B cell (primary cell): ENCODE data around the gene GIGYF2. TPM values are rescaled to one million over a fixed set of nuclear protein-coding genes. Genes with fewer than 3 reads are reported as not detected.

ENCODE experiments used
- ATAC-seq: fragments of 200-7000 bp; cut with Tn5 transposase; one replicate; pipeline ENCODE4 v1.10.0; 2021; ENCODE audit warnings: low read depth, mild to moderate bottlenecking, moderate number of reproducible peaks, moderate library complexity
- CTCF ChIA-PET: fragments of 350-600 bp; sonication (Branson Sonifier 250); formaldehyde crosslinking; loops from one replicate; lab custom pipeline; 2021; ENCODE audit warnings: antibody characterized with exemption, inconsistent platforms; lab: Charles Lee
- POLR2A ChIA-PET: fragments of 350-600 bp; sonication (Branson Sonifier 250); formaldehyde crosslinking; loops from one replicate; lab custom pipeline; 2021; ENCODE audit warnings: antibody characterized with exemption; lab: Charles Lee
- DNase-seq: peaks from one replicate; pipeline ENCODE4 v3.0.0; 2013
- H2AFZ ChIP-seq: 2 replicates; pipeline ENCODE4 v1.6.1; 2012; ENCODE audit warnings: mild to moderate bottlenecking, low read depth, low read length; ENCODE audit not compliant: insufficient read depth, poor library complexity, severe bottlenecking
- H3K27ac ChIP-seq, 2 donors: 1 replicate in 1 of 2; 2 replicates in 1 of 2; pipeline ENCODE4 v1.5.1; 2012 to 2013; ENCODE audit warnings: low read length in 2 of 2, mild to moderate bottlenecking in 2 of 2, moderate library complexity in 1 of 2
- H3K27me3 ChIP-seq, 4 experiments: fragments of 200-600 bp in 1 of 4; sonication (generic) in 1 of 4; replicated peaks in 1 of 4; 1 replicate in 2 of 4; 2 replicates in 2 of 4; pipeline versions ENCODE4 v1.6.1 to v1.7.0; 2013 to 2016; ENCODE audit warnings: low read length in 3 of 4, mild to moderate bottlenecking in 2 of 4, mixed read lengths in 1 of 4, moderate library complexity in 1 of 4; ENCODE audit not compliant: insufficient read depth in 4 of 4, control insufficient read depth in 3 of 4; ENCODE audit errors: control extremely low read depth in 1 of 4
- H3K36me3 ChIP-seq, 2 experiments: replicated peaks in 1 of 2; 1 replicate in 1 of 2; 2 replicates in 1 of 2; pipeline versions ENCODE4 v1.6.1 to v1.7.1; 2013; ENCODE audit warnings: low read length in 1 of 2; ENCODE audit not compliant: insufficient read depth in 2 of 2, control insufficient read depth in 1 of 2; ENCODE audit errors: control extremely low read depth in 1 of 2, extremely low read depth in 1 of 2
- H3K4me1 ChIP-seq, 2 donors: fragments of 200-600 bp in 1 of 2; sonication (generic) in 1 of 2; 1 replicate in 1 of 2; 2 replicates in 1 of 2; pipeline versions ENCODE4 v1.5.1 to v1.6.1; 2013 to 2017; ENCODE audit warnings: low read length in 2 of 2; ENCODE audit not compliant: control insufficient read depth in 2 of 2, insufficient read depth in 2 of 2
- H3K4me2 ChIP-seq: replicated peaks from 2 replicates; pipeline ENCODE3; 2012; ENCODE audit warnings: mild to moderate bottlenecking, low read depth, low read length; ENCODE audit not compliant: poor library complexity, severe bottlenecking
- H3K4me3 ChIP-seq, 5 experiments: fragments of 200-600 bp in 1 of 5; sonication (generic) in 1 of 5; 1 replicate in 3 of 5; 2 replicates in 2 of 5; pipeline versions ENCODE4 v1.5.1 to v1.7.0; 2011 to 2016; ENCODE audit warnings: low read length in 4 of 5, mild to moderate bottlenecking in 4 of 5, low read depth in 2 of 5, control low read depth in 1 of 5, moderate library complexity in 1 of 5; ENCODE audit not compliant: insufficient read depth in 1 of 5; ENCODE audit errors: control extremely low read depth in 1 of 5, extremely low read depth in 1 of 5
- H3K79me2 ChIP-seq: fragments of 200-600 bp; sonication (generic); one replicate; pipeline ENCODE4 v1.6.0; 2016; ENCODE audit warnings: low read length; ENCODE audit not compliant: control insufficient read depth, insufficient read depth
- H3K9ac ChIP-seq: fragments of 200-600 bp; sonication (generic); 2 replicates; pipeline ENCODE4 v1.6.1; 2017; ENCODE audit warnings: mild to moderate bottlenecking, low read length, moderate library complexity
- H3K9me3 ChIP-seq, 3 donors: one replicate each; pipeline versions ENCODE4 v1.6.1 to v1.7.1; 2013; ENCODE audit warnings: low read length in 2 of 3; ENCODE audit not compliant: control insufficient read depth in 2 of 3, insufficient read depth in 1 of 3; ENCODE audit errors: control extremely low read depth in 1 of 3
- H4K20me1 ChIP-seq: 2 replicates; pipeline ENCODE4 v1.6.0; 2012; ENCODE audit warnings: mild to moderate bottlenecking, low read length; ENCODE audit not compliant: insufficient read depth, control insufficient read depth, poor library complexity, severe bottlenecking
- H3K27ac Mint-ChIP-seq: one replicate; pipeline ENCODE4 v1.8.0; 2021; ENCODE audit warnings: mixed read lengths
- H3K27me3 Mint-ChIP-seq: one replicate; pipeline ENCODE4 v1.8.0; 2021; ENCODE audit warnings: mixed read lengths
- H3K4me1 Mint-ChIP-seq: one replicate; pipeline ENCODE4 v1.8.0; 2021; ENCODE audit warnings: mixed read lengths
- H3K4me3 Mint-ChIP-seq: one replicate; pipeline ENCODE4 v1.8.0; 2021; ENCODE audit warnings: mixed read lengths
- H3K9me3 Mint-ChIP-seq: one replicate; pipeline ENCODE4 v1.8.0; 2022; ENCODE audit warnings: mixed read lengths; ENCODE audit not compliant: insufficient read depth
- CTCF ChIP-seq: fragments of 200-600 bp; IDR thresholded peaks from one replicate; pipeline ENCODE4 v1.8.0; 2022; ENCODE audit warnings: antibody characterized with exemption, mild to moderate bottlenecking
- EZH2 ChIP-seq: IDR thresholded peaks from 2 replicates; pipeline ENCODE4 v1.6.1; 2012; ENCODE audit warnings: borderline replicate concordance, low read depth, mild to moderate bottlenecking, moderate library complexity, low read length; ENCODE audit not compliant: insufficient read depth, poor library complexity, severe bottlenecking
- WGBS: methylation state at CpG from one replicate; pipeline ENCODE4 v1.1.5; 2013; ENCODE audit warnings: missing lambda C conversion rate; ENCODE audit not compliant: insufficient coverage; 5-methylcytosine and 5-hydroxymethylcytosine counted together
- intact Hi-C: fragments of 100-400 bp; cut with micrococcal nuclease; formaldehyde crosslinking; loops from one replicate; pipeline ENCODE4 v1.10.0; 2022
- polyA plus RNA-seq: library from polyadenylated mRNA; depleted of rRNA; stranded (reverse); fragments of >200 nt; gene quantifications from 2 replicates; pipeline ENCODE4 v1.2.3, GENCODE V29; 2012
- total RNA-seq, 2 donors: library from RNA; stranded (reverse); fragments of 120-200 nt in 1 of 2; gene quantifications; 1 replicate in 1 of 2; 2 replicates in 1 of 2; pipeline versions ENCODE4 v1.2.3 to v1.2.4, GENCODE V29; 2013 to 2022

Gene GIGYF2
- total and polyA plus RNA-seq, 2 donors (not counting 1 experiment from before 2014, with no cell fraction given): 7.2 to 108 TPM

- Histone ChIP-seq H3K27me3 (peaks cover 0 to 4% (median 0%) of the 10 kb centered on the region in 4 experiments), H3K4me2 (no peak overlapping the region), H4K20me1 (no peaks in the 10 kb centered on the region), H3K79me2 (no peaks in the 10 kb centered on the region), H3K9me3 (peaks cover 0 to 5% (median 0%) of the 10 kb centered on the region in 3 donors), H3K9ac (no peak overlapping the region), H3K4me3 (no peak overlapping the region), H3K27ac (no peak overlapping the region), H3K4me1 (no peaks in the 10 kb centered on the region), H3K36me3 (no peaks in the 10 kb centered on the region), H2AFZ (no peak overlapping the region)
- WGBS: 93% methylated on average over 17 of the region's 18 CpGs
- DNase-seq (no peak), ATAC-seq (no peak)
- CTCF ChIA-PET: interaction anchor here (1.2 kb wide), 1 partner anchor 131 kb away, joined by 3 read pairs; no protein-coding TSS in a partner anchor
- H3K4me3 Mint-ChIP-seq: no peak overlapping the region
- POLR2A ChIA-PET: no interaction called here
- no peaks in the 10 kb centered on the region for H3K4me1 Mint-ChIP-seq
- TF ChIP-seq EZH2 (no peak), CTCF (no peak)
- peaks cover 5% of the 10 kb centered on the region for H3K27me3 Mint-ChIP-seq
- intact Hi-C loops: no loop called here
- no peaks in the 10 kb centered on the region for H3K9me3 Mint-ChIP-seq
- no peak overlapping the region for H3K27ac Mint-ChIP-seq
These were observed 201.7 kb downstream of the GIGYF2 start for GRCh38 chr2:232898592-232899543.
